GM19395 (cell line): ENCODE results near the gene NDST1.

Experiments used
- ATAC-seq: cut with Tn5 transposase; IDR thresholded peaks from one replicate; pipeline ENCODE4 v1.9.1; 2021; ENCODE audit warnings: mild to moderate bottlenecking, moderate library complexity; ENCODE audit not compliant: unreplicated experiment

NDST1 gene

GRCh38 chr5:150521939-150522503, 14.1 kb downstream of the NDST1 start:
- ATAC-seq = no peak

DNA sequence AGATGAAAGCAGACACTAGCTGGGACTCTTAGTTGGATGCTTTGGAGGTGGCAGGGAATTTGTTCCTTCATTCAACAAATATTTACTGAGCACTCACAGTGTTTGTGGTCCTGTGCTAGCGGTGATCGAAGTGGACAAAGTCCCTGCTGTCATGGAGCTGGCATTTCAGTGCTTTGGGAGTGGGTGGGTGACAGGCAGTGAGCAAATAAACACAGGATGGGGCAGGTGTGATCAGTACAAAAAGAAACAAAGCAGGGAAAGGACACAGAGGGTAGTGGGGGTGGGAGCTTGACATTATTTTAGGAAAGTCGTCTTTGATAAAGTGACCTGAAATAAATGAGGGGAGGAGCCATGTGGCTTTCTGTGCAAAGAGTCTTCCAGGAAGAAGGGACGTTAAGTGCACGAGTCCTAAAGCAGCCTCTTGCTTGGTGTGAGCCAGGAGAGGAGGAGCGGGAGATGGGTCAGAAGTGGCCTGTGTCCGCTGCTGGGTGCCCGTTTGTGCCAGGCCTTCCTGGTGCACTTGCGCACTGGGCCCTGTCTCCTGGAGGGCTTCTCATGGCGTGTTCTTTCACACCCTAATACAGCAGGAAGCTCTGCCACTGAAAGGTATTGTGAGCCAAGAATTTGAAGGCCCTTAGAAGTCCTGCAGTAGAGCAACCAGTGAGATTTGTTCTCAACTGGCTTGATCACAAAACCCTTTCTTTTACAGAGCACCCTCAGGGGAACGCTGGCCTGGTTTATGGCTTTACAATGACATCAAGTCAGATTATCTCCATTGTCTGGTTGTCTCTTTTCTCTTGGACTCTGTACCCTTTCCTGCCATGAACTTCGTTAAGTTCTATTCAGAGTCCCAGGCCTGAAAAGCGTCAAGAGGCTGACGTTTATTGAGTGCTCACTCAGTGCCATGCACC, 14.8 kb downstream of the NDST1 start:
- ATAC-seq = no peak

- no peak for ATAC-seq
Measured at GRCh38 chr5:150523472-150524350, 15.8 kb downstream of the NDST1 start.

- ATAC-seq = no peak
Measured at GRCh38 chr5:150525163-150525562, 17.2 kb downstream of the NDST1 start.

- ATAC-seq = no peak
Measured at GRCh38 chr5:150525781-150526180, 17.9 kb downstream of the NDST1 start.

- ATAC-seq = no peak
Measured at GRCh38 chr5:150527038-150527437, 19.1 kb downstream of the NDST1 start.

DNA sequence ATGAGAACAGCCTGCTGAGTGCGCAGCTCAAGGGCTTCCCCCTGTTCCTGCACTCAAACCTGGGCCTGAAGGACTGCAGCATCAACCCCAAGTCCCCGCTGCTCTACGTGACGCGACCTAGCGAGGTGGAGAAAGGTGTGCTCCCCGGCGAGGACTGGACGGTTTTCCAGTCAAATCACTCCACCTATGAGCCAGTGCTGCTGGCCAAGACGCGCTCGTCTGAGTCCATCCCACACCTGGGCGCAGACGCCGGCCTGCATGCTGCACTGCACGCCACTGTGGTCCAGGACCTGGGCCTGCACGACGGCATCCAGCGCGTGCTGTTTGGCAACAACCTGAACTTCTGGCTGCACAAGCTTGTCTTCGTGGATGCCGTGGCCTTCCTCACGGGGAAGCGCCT, 19.9 kb downstream of the NDST1 start:
- ATAC-seq = no peak

- ATAC-seq = no peak
Measured at GRCh38 chr5:150528924-150529546, 21.1 kb downstream of the NDST1 start.

GRCh38 chr5:150529555-150529954, 21.6 kb downstream of the NDST1 start:
- ATAC-seq = no peak

- ATAC-seq = no peak
Measured at GRCh38 chr5:150530423-150530822, 22.5 kb downstream of the NDST1 start.

GRCh38 chr5:150530951-150531588, 23.1 kb downstream of the NDST1 start:
- ATAC-seq = no peak

DNA sequence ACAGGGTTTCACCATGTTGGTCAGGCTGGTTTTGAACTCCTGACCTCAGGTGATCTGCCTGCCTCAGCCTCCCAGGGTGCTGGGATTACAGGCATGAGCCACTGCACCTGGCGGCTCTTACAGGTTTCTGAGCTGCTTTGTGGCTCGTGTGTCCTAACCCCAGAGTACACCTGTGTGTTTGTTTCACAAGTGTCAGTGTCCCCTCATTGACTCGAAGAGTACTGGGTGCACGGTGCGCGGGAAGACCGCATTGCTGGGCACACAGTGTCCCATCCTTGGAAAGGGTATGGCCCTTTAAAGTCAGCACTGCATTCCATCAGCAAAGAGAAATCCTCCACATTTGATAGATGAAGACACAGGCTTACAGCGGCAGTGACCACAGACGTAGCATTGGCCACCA, 23.8 kb downstream of the NDST1 start:
- no peak for ATAC-seq

- no peak for ATAC-seq
Measured at GRCh38 chr5:150532151-150532550, 24.2 kb downstream of the NDST1 start.

DNA sequence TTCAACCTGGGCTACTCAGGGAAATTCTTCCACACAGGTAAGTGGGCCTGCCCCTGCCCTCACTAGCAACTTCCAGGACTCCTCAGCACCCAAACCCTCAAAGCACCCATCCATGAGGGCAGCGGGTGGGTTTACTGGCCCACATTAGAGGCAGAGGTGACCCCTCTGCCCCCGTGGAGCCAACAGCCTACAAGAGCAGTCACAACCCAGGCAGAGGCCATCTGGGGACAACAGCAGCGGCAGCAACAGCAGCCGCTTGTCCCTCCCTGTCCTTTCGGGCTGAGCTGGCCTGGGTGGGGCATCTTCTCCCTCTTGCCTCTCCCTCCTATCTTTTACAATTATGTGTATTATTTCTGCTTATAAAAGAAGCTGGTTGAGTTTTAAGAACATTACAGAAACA, 25.1 kb downstream of the NDST1 start:
- no peak for ATAC-seq

DNA sequence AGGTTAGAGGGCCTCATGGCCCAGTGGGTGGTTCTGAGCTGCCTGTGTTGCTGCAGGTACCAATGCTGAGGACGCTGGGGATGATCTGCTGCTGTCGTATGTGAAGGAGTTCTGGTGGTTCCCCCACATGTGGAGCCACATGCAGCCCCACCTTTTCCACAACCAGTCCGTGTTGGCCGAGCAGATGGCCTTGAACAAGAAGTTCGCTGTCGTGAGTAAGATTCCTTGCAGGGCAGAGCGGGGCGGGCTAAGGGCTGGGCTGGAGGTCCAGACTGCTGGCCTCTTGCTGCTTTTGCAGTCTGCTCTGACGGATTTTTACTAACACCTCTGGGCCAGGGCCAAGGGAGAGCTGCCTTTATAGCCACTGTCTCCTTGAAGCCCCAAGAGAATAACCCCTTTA, 26.9 kb downstream of the NDST1 start:
- ATAC-seq = no peak

GRCh38 chr5:150535611-150536010, 27.7 kb downstream of the NDST1 start:
- no peak for ATAC-seq

DNA sequence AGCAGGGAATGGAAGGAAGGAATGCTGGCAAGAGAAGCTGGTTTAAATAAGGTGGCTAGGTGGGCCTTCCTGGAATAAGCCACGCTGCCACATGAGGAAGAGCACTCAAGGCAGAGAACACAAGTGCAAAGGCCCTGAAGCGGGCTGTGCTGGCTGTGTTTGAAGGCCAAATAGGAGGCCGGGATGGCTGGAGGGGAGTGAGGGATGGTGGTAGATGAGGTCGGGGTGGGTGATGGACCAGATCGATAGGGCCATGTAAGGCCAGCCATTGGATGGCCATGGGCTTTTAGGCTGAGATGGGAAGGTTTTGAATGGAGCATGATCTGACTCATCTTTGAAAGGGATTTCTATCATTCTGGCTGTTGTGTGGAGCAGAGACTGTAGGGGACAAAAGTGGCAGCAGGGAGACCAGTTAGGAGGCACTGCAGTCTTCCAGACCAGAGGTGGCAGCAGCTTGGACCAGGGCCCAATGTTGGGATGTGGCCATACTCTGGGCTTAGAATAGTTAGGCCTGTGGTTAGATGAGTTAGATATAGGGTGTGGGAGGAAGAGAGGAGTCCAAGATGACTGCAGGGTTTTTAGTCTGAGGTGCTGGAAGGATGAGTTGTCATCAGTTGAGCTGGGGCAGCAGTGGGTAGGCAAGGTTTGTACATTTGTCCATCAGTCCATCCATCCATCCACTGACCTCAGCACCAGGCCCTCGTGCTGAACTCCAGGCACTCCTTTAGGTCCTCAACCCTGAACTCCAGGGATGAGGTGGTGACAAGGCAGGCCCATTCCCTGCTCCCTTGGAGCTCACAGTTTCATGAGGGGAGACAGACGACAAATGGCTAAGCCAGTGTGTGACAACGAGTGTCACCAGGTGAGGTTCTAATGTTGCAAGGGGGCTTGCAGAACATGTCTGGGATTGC, 30.3 kb downstream of the NDST1 start:
- ATAC-seq = no peak

DNA sequence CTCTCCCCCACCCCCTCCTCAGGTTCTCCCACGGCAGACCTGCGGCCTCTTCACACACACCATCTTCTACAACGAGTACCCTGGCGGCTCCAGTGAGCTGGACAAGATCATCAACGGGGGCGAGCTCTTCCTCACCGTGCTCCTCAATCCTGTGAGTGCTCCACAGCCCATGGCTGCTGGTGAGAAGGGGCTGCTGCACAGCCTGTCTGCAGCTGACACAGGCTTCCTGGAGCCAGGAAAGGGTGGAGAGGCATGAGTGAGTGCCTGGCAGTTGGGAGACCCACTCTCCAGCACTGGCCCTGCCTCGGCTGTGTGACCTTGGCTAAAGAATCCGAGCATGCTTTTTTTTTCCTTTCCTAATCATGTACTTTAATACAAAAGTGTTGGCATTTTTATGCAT, 31.3 kb downstream of the NDST1 start:
- no peak for ATAC-seq

- no peak for ATAC-seq
Measured at GRCh38 chr5:150540042-150540441, 32.1 kb downstream of the NDST1 start.
